Measurements from ENCODE around the gene SGCG.

Gene SGCG

GRCh38 chr13:23201870-23202269 is 21.1 kb downstream of the SGCG start:
- TF ChIP-seq CTCF (IDR thresholded peaks at IDR 0.05; ENCODE audit: control extremely low read depth, extremely low read depth, low read depth, missing control alignments) = no peak
- ChIA-PET CTCF (no interaction called here), POLR2A (no interaction called here)
- DNase-seq (ENCODE audit: extremely low spot score) = no peak

- no peak for TF ChIP-seq CTCF (IDR thresholded peaks at IDR 0.05; ENCODE audit: control extremely low read depth, extremely low read depth, low read depth, missing control alignments)
- POLR2A ChIA-PET = no interaction called here
- no peak for DNase-seq (ENCODE audit: extremely low spot score)
- CTCF ChIA-PET = no interaction called here
These were observed 21.6 kb downstream of the SGCG start for GRCh38 chr13:23202383-23202782.

- no peak for TF ChIP-seq CTCF (IDR thresholded peaks at IDR 0.05; ENCODE audit: control extremely low read depth, extremely low read depth, low read depth, missing control alignments)
- no peak for DNase-seq (ENCODE audit: extremely low spot score)
- CTCF ChIA-PET = no interaction called here
- POLR2A ChIA-PET = no interaction called here
These were observed 22.7 kb downstream of the SGCG start for GRCh38 chr13:23203516-23203915.

- no peak for TF ChIP-seq CTCF (IDR thresholded peaks at IDR 0.05; ENCODE audit: control extremely low read depth, extremely low read depth, low read depth, missing control alignments)
- ChIA-PET POLR2A (no interaction called here), CTCF (no interaction called here)
- no peak for DNase-seq (ENCODE audit: extremely low spot score)
These were observed 25.0 kb downstream of the SGCG start for GRCh38 chr13:23205807-23206206.

GRCh38 chr13:23212671-23213070 is 31.9 kb downstream of the SGCG start:
- POLR2A ChIA-PET = no interaction called here
- no peak for TF ChIP-seq CTCF (IDR thresholded peaks at IDR 0.05; ENCODE audit: control extremely low read depth, extremely low read depth, low read depth, missing control alignments)
- CTCF ChIA-PET = no interaction called here
- DNase-seq (ENCODE audit: extremely low spot score) = no peak

GRCh38 chr13:23231241-23231640 is 50.5 kb downstream of the SGCG start:
- no peak for TF ChIP-seq CTCF (IDR thresholded peaks at IDR 0.05; ENCODE audit: control extremely low read depth, extremely low read depth, low read depth, missing control alignments)
- ChIA-PET CTCF (interaction anchor here (0.7 to 0.9 kb wide), 2 partner anchors 11 to 16 kb away, joined by 3 read pairs; no protein-coding TSS in a partner anchor), POLR2A (no interaction called here)
- DNase-seq (ENCODE audit: extremely low spot score) = no peak

GRCh38 chr13:23235994-23236393 is 55.2 kb downstream of the SGCG start:
- ChIA-PET POLR2A (no interaction called here), CTCF (interaction anchor here (1.4 kb wide), 1 partner anchor 17 kb away, joined by 3 read pairs; no protein-coding TSS in a partner anchor)
- TF ChIP-seq CTCF (IDR thresholded peaks at IDR 0.05; ENCODE audit: control extremely low read depth, extremely low read depth, low read depth, missing control alignments) = no peak
- DNase-seq (ENCODE audit: extremely low spot score) = no peak

Data from GM10248 (cell line).